HepG2 (cell line): ENCODE measurements around the gene EEF2. TPM values are rescaled to one million over a fixed set of nuclear protein-coding genes. Genes with fewer than 3 reads are reported as not detected.

Source experiments
- ATAC-seq: fragments of 200-7000 bp; cut with Tn5 transposase; 3 replicates; pipeline ENCODE4 v1.9.1; 2020; ENCODE audit warnings: mild to moderate bottlenecking, moderate library complexity
- BruUV-seq: library from RNA; stranded (reverse); fragments of 400-500 nt; replicated peaks from 2 replicates; lab custom pipeline; 2021; lab: Mats Ljungman, UMichigan
- CTCF ChIA-PET: fragments of 300-600 bp; formaldehyde crosslinking; extraction: SDS; loops from one replicate; lab custom pipeline; 2021; ENCODE audit warnings: low total read pairs, inconsistent platforms, low intra/inter-chr PET ratio; lab: Yijun Ruan, JAX
- POLR2A ChIA-PET: fragments of 350-600 bp; sonication (Branson Sonifier 250); formaldehyde crosslinking; loops from one replicate; lab custom pipeline; 2020; ENCODE audit warnings: antibody characterized with exemption, inconsistent platforms; lab: Yijun Ruan, JAX
- DNase-seq: peaks from one replicate; pipeline ENCODE4 v3.0.0-alpha.2; 2015; ENCODE audit warnings: low spot score
- FAIRE-seq: peaks from 3 replicates; lab custom pipeline; 2011; peaks lifted over from hg19 to GRCh38; lab: Jason Lieb, UNC
- H2AFZ ChIP-seq: one replicate; pipeline ENCODE4 v1.6.1; 2011; ENCODE audit warnings: low read length, inconsistent platforms
- H3K27ac ChIP-seq: fragments of 300-600 bp; 3 replicates; pipeline ENCODE4 v1.8.0; 2011; ENCODE audit warnings: mixed run types, mild to moderate bottlenecking, mixed read lengths, low read length, inconsistent platforms; ENCODE audit not compliant: insufficient read depth; ENCODE audit errors: extremely low read length
- H3K27me3 ChIP-seq, 2 experiments: fragments of 200-600 bp in 1 of 2; 2 replicates in 1 of 2; 3 replicates in 1 of 2; pipeline versions ENCODE4 v1.6.0 to v1.8.0; 2011; ENCODE audit warnings: low read length in 2 of 2, mild to moderate bottlenecking in 2 of 2, moderate library complexity in 2 of 2, inconsistent platforms in 1 of 2; ENCODE audit not compliant: insufficient read depth in 2 of 2, control insufficient read depth in 1 of 2
- H3K36me3 ChIP-seq, 2 experiments: fragments of 200-600 bp in 1 of 2; replicated peaks in 1 of 2; 2 replicates in 1 of 2; 3 replicates in 1 of 2; pipeline versions ENCODE4 v1.5.1 to v1.8.0; 2011; ENCODE audit warnings: low read length in 2 of 2, inconsistent platforms in 1 of 2; ENCODE audit not compliant: insufficient read depth in 2 of 2, control insufficient read depth in 1 of 2
- H3K4me1 ChIP-seq: 2 replicates; pipeline ENCODE4 v1.5.1; 2012; ENCODE audit warnings: low read length, inconsistent platforms; ENCODE audit not compliant: insufficient read depth
- H3K4me2 ChIP-seq: 2 replicates; pipeline ENCODE4 v1.6.0; 2011; ENCODE audit warnings: low read depth, low read length, inconsistent platforms
- H3K4me3 ChIP-seq, 3 experiments: fragments of 200-600 bp in 1 of 3; sonication (generic), shearing (Covaris generic) in 1 of 3; replicated peaks in 1 of 3; 2 replicates each; pipeline ENCODE4 v1.5.1; 2011 to 2016; ENCODE audit warnings: low read length in 3 of 3, inconsistent platforms in 2 of 3, low read depth in 2 of 3, mild to moderate bottlenecking in 2 of 3, control low read depth in 1 of 3, mixed read lengths in 1 of 3; ENCODE audit not compliant: insufficient read depth in 1 of 3
- H3K79me2 ChIP-seq: one replicate; pipeline ENCODE4 v1.6.1; 2011; ENCODE audit warnings: low read length, inconsistent platforms; ENCODE audit not compliant: insufficient read depth
- H3K9ac ChIP-seq: 2 replicates; pipeline ENCODE4 v1.6.0; 2011; ENCODE audit warnings: mild to moderate bottlenecking, low read depth, low read length, inconsistent platforms; ENCODE audit not compliant: insufficient read depth
- H3K9me3 ChIP-seq: 2 replicates; pipeline ENCODE4 v1.5.1; 2012; ENCODE audit warnings: mild to moderate bottlenecking, low read length
- H4K20me1 ChIP-seq: 2 replicates; pipeline ENCODE4 v1.6.0; 2011; ENCODE audit warnings: inconsistent platforms, mild to moderate bottlenecking, low read length, moderate library complexity; ENCODE audit not compliant: insufficient read depth
- AGO2 ChIP-seq: fragments of 200-400 bp; formaldehyde crosslinking; optimal IDR thresholded peaks from 2 replicates; pipeline ENCODE3; 2017; ENCODE audit warnings: mild to moderate bottlenecking, low read depth, low read length, moderate library complexity
- DMTF1 ChIP-seq: sonication (generic); formaldehyde crosslinking; IDR thresholded peaks from 2 replicates; pipeline ENCODE4 v1.4.0; 2020; ENCODE audit warnings: mild to moderate bottlenecking, missing genetic modification reagents
- HMG20B ChIP-seq: conservative IDR thresholded peaks from 2 replicates; pipeline ENCODE4 v1.6.1; 2016; ENCODE audit warnings: missing genetic modification reagents, missing compliant biosample characterization
- HNRNPL ChIP-seq: fragments of 200-400 bp; formaldehyde crosslinking; IDR thresholded peaks from 2 replicates; pipeline ENCODE4 v1.6.1; 2017; ENCODE audit warnings: mild to moderate bottlenecking, low read depth, low read length
- MAFG ChIP-seq: sonication (generic); formaldehyde crosslinking; IDR thresholded peaks from 2 replicates; pipeline ENCODE4 v1.5.1; 2020; ENCODE audit warnings: mild to moderate bottlenecking, missing genetic modification reagents
- PRDM10 ChIP-seq: sonication (generic); formaldehyde crosslinking; IDR thresholded peaks from 2 replicates; pipeline ENCODE4 v1.4.0; 2020; ENCODE audit warnings: low read depth, missing genetic modification reagents
- RBM22 ChIP-seq: fragments of 200-400 bp; formaldehyde crosslinking; optimal IDR thresholded peaks from 2 replicates; pipeline ENCODE3; 2017; ENCODE audit warnings: mild to moderate bottlenecking, low read length, moderate library complexity
- STAG1 ChIP-seq: sonication (generic); formaldehyde crosslinking; IDR thresholded peaks from 2 replicates; pipeline ENCODE4 v1.4.0; 2020; ENCODE audit warnings: missing genetic modification reagents
- XRCC5 ChIP-seq: fragments of 200-400 bp; formaldehyde crosslinking; optimal IDR thresholded peaks from 2 replicates; pipeline ENCODE3; 2017; ENCODE audit warnings: mild to moderate bottlenecking, low read length
- YEATS4 ChIP-seq: sonication (generic); formaldehyde crosslinking; IDR thresholded peaks from 2 replicates; pipeline ENCODE4 v1.4.0; 2020; ENCODE audit warnings: missing genetic modification reagents, borderline replicate concordance
- ZNF263 ChIP-seq: sonication (generic); formaldehyde crosslinking; IDR thresholded peaks from 2 replicates; pipeline ENCODE4 v1.4.0; 2020; ENCODE audit warnings: missing genetic modification reagents
- ZSCAN21 ChIP-seq: sonication (generic); formaldehyde crosslinking; IDR thresholded peaks from 2 replicates; pipeline ENCODE4 v1.8.0; 2022; ENCODE audit warnings: mild to moderate bottlenecking, missing genetic modification reagents, moderate library complexity, borderline replicate concordance
- WGBS: methylation state at CpG from one replicate; pipeline ENCODE4 v1.1.6; 2017; ENCODE audit warnings: low lambda C conversion rate; 5-methylcytosine and 5-hydroxymethylcytosine counted together
- in situ Hi-C: cut with HindIII; loops from 2 replicates; pipeline ENCODE4 v1.10.0; 2017; ENCODE audit warnings: low pct_unique_long_range_greater_than_20kb; ENCODE audit not compliant: extremely low pct_ligation_motif_present
- intact Hi-C: fragments of 100-400 bp; cut with micrococcal nuclease; formaldehyde crosslinking; loops from one replicate; pipeline ENCODE4 v1.10.0; 2022; ENCODE audit not compliant: unreplicated experiment
- polyA plus RNA-seq, 8 experiments: library from polyadenylated mRNA; depleted of rRNA in 3 of 8; stranded (reverse) in 7 of 8; unstranded in 1 of 8; fragments of >200 nt; fragmentation: Illumina TruSeq in 4 of 8; extraction: Trizol in 4 of 8; gene quantifications; 2 replicates each; pipeline versions ENCODE4 v1.2.1 to v1.2.3, GENCODE V29; 2011 to 2016; ENCODE audit warnings: low read depth in 4 of 8, missing spikeins in 1 of 8, mixed read lengths in 1 of 8; ENCODE audit not compliant: insufficient read depth in 1 of 8
- total RNA-seq, 5 experiments: library from RNA; depleted of rRNA; stranded (reverse); fragments of >200 nt; fragmentation: Illumina TruSeq; extraction: Trizol; gene quantifications; 2 replicates each; pipeline ENCODE4 v1.2.3, GENCODE V29; 2016; ENCODE audit warnings: low read depth in 1 of 5
- TF ChIP-seq, protein P1 (sequence below): sonication (generic); formaldehyde crosslinking; IDR thresholded peaks from 2 replicates; pipeline ENCODE4 v1.5.0; 2020; ENCODE audit warnings: mild to moderate bottlenecking, missing genetic modification reagents

Gene EEF2
- total and polyA plus RNA-seq, 2 of the 13 experiments (the other 11 are each of a cell fraction or from before 2014, with no cell fraction given): 1,441 to 1,777 TPM

DNA sequence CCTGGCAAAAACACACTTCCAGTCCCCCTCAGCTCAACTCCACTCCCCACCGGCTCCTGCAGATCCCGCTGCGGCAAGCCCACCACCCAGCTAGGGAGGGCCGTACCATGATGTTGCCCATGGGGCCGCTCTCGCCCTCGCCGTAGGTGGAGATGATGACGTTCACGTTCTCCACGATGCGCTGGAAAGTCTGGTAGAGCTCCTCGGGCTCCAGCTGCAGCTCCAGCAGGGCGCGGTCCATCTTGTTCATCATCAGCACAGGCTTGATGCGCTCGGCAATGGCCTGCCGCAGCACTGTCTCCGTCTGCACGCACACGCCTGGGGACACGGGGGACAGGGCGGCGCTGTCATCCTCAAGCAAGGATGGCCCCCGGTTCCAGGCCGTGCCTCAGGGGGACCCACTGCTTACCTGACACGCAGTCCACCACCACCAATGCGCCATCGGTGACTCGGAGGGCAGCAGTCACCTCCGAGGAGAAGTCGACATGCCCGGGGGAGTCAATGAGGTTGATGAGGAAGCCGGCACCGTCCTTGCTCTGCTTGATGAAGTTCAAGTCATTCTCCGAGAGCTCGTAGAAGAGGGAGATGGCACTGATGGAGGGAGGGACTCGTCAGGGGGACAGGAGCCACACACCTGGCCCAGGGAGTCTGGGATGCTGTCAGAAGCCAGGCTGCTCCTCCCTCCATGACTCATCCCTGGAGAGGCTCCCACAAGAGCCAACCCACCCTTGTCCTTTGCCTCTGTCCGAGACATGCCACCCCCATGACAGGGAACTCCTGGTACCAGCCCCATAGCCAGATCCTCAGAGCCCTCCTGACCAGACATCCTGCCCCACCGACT is 2.3 kb downstream of the EEF2 start:
- 93% methylated on average over 22 of the region's 40 CpGs for WGBS
- no peaks in the 10 kb centered on the region for H3K9me3 ChIP-seq
- FAIRE-seq (no peak), ATAC-seq (peak; percentile 8; the same call in 2 of the 3 replicates), DNase-seq (peak; percentile 41)
- H3K36me3 ChIP-seq: peaks cover 56 to 64% of the 10 kb centered on the region in 2 experiments
- peak overlapping the region; percentile 99 for H3K4me2 ChIP-seq
- ChIA-PET POLR2A (interaction anchor here (4.4 to 7.4 kb wide), 2 partner anchors 11 to 15 kb away, joined by 56 to 118 read pairs; partner anchors contain the start of gene DAPK3), CTCF (no interaction called here)
- peak overlapping the region; percentile 99; the same call in 1 of the 2 replicates for H3K9ac ChIP-seq
- intact Hi-C loops (no loop called here), in situ Hi-C loops (no loop called here)
- H2AFZ ChIP-seq: no peak overlapping the region
- peaks cover 50% of the 10 kb centered on the region for H3K79me2 ChIP-seq
- H3K4me3 ChIP-seq: peak overlapping the region; percentile 93 to 100 (median 95); a peak in 4 of 6 replicates
- peak overlapping the region; percentile 92 for H3K27ac ChIP-seq
- no peaks in the 10 kb centered on the region; a peak in 1 of 5 replicates for H3K27me3 ChIP-seq
- no TSS peak for BruUV-seq
- peaks cover 69% of the 10 kb centered on the region for H4K20me1 ChIP-seq
- peaks cover 50% of the 10 kb centered on the region for H3K4me1 ChIP-seq
- TF ChIP-seq YEATS4 (no peak), HMG20B (CRISPR knock-in tag) (no peak), DMTF1 (CRISPR knock-in tag) (no peak), RBM22 (peak; percentile 61), PRDM10 (CRISPR knock-in tag) (no peak), ZNF263 (CRISPR knock-in tag) (peak; percentile 61; the same call in 1 of the 2 replicates), AGO2 (peak; percentile 96), HNRNPL (peak; percentile 62; the same call in 1 of the 2 replicates), STAG1 (CRISPR knock-in tag) (no peak), ZSCAN21 (CRISPR knock-in tag) (peak; percentile 34; the same call in 1 of the 2 replicates), MAFG (CRISPR knock-in tag) (no peak), XRCC5 (peak; percentile 13)
- TF ChIP-seq, protein P1, sequence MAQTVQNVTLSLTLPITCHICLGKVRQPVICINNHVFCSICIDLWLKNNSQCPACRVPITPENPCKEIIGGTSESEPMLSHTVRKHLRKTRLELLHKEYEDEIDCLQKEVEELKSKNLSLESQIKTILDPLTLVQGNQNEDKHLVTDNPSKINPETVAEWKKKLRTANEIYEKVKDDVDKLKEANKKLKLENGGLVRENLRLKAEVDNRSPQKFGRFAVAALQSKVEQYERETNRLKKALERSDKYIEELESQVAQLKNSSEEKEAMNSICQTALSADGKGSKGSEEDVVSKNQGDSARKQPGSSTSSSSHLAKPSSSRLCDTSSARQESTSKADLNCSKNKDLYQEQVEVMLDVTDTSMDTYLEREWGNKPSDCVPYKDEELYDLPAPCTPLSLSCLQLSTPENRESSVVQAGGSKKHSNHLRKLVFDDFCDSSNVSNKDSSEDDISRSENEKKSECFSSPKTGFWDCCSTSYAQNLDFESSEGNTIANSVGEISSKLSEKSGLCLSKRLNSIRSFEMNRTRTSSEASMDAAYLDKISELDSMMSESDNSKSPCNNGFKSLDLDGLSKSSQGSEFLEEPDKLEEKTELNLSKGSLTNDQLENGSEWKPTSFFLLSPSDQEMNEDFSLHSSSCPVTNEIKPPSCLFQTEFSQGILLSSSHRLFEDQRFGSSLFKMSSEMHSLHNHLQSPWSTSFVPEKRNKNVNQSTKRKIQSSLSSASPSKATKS (CRISPR knock-in tag): no peak
